GOT3 (cell line): Measurements from ENCODE around the gene PRR19.

Experiments
- DNase-seq: peaks from one replicate; lab custom pipeline; 2025; ENCODE audit warnings: mixed read lengths; lab: John Stamatoyannopoulos, UW

PRR19 gene

GRCh38 chr19:42295342-42295741 lies 6.6 kb upstream of the PRR19 start:
- DNase-seq, result no peak

GRCh38 chr19:42295831-42296525 lies 6.0 kb upstream of the PRR19 start:
- DNase-seq, result peak; percentile 23

DNA sequence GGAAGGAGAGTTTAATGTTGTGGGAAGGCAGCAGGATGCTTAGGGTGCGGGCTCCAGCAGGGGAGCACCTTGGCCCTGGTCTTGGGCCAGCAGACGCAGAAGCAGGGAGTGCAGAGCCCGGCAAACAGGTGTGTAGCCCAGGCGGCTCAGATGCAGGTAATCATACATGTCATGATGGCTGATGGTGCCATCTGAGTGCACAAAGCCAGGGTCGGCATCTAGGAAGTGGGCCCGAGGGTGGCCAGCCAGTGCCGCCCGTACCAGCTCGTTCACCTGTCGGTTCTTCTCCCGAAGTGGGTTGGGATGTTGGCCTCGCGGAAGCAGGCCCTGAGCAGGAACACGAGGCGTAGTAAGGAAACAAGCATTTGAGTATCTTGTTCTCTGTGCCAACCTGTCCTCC lies 4.9 kb upstream of the PRR19 start:
- no peak for DNase-seq

GRCh38 chr19:42303101-42303464 lies 1.2 kb downstream of the PRR19 start:
- no peak for DNase-seq

DNA sequence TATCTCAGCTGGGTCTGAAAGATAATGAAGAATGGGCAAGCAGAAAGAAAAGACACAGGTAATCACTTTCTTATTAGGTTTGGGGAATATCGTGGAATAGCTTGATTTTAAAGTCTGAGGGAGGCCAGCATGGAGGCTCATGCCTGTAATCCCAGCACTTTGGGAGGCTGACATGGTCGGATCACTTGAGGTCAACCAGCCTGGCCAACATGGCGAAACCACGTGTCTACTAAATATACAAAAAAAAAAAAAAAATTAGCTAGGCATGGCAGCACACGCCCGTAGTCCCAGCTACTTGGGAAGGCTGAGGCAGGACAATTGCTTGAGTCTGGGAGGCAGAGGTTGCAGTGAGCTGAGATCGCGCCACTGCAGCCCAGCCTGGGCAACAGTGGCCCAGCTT lies 1.9 kb downstream of the PRR19 start:
- no peak for DNase-seq

- DNase-seq, result no peak
Measured at GRCh38 chr19:42306646-42307045, 4.7 kb downstream of the PRR19 start.

- no peak for DNase-seq
Measured at GRCh38 chr19:42309686-42310085, 7.8 kb downstream of the PRR19 start.

GRCh38 chr19:42311657-42312056 lies 9.7 kb downstream of the PRR19 start:
- no peak for DNase-seq

- DNase-seq, result no peak
Measured at GRCh38 chr19:42312370-42312769, 10.4 kb downstream of the PRR19 start.

DNA sequence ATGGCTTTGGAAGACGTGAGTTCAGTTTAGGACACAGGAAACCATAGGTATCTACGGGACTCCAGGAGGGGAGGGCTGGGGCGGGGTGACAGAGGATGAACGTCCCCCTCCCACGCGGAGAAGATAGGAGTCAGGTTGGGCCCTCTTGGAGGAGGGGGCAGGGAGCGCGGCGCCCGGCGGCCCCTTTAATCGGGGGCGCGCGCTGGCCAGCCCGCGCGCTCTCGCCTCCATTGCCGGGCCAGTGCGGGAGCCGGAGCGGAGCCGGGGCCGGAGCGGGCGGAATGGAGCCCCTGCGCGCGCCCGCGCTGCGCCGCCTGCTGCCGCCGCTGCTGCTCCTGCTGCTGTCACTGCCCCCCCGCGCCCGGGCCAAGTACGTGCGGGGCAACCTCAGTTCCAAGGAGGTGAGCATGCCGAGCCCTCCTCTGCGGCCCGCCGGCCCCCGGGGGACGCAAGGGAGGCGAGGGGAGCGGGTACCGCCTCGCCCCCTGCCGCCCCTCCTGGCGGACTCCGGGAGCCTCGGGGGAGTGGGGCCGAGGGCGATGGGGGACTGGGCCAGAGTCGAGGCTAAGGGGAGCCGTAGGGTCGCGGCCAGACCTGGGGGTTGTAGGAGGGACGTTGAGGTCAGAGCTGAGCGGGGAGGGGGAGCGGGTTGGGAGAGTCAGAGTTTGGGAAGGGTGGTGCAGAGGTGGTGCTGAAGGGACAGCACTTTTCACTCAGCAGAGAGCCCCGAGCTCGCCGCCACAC lies 11.3 kb downstream of the PRR19 start, which contains the start of gene TMEM145:
Gene TMEM145 (plus strand): TSS at position 214 of the 744 bp plus-strand sequence. CDS start 68 bp downstream, at position 282.
- no peak for DNase-seq

DNA sequence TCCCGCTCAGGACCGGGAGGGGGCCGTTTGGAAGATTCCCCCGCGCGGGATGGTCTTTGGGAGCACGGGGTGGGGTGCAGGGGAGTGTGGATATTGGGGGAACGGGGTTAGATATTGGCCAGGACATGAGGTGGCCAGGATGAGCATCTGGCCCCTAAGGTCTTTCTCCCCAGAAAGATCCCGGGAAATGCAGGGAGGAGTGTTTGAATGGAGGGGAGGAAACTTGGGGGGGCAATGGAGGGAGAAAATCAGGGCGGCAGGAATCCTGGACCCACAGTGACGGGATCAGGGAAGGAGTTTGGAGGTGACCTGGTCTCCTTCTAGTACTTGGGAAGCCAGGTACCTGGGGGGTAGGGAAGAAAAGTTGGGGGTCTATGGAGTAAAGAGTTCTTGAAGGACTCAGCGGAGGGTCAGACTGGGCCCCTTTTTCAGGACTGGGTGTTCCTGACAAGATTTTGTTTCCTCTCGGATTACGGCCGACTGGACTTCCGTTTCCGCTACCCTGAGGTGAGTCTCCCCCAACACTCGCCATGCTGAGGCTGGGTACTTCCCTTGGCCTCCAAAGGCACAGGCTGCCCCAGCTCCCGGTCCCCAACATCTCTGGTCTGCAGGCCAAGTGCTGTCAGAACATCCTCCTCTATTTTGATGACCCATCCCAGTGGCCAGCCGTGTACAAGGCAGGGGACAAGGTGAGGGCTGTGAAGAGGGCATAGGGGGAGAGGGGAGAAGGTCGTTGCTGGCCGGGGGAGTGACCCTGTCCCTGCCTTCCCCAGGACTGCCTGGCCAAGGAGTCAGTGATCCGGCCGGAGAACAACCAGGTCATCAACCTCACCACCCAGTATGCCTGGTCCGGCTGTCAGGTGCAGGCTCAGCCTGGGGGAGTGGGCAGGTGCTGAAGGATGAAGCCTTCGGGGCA lies 12.2 kb downstream of the PRR19 start:
- no peak for DNase-seq

DNA sequence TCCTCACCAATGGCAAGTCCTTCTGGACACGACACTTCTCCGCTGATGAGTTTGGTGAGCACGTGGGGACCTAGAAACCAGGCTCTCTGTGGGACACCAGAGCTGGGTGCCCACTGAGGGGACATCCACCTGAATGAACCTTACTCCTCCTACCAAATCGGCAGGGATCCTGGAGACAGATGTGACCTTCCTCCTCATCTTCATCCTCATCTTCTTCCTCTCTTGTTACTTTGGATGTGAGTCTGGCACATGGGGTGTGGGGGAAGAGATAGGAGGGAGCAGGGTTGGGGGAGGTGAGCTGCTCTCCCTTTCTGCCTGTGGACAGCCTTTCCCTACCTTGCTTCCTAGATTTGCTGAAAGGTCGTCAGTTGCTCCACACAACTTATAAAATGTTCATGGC lies 13.1 kb downstream of the PRR19 start:
- no peak for DNase-seq

GRCh38 chr19:42316223-42317211 lies 14.6 kb downstream of the PRR19 start:
- no peak for DNase-seq

DNA sequence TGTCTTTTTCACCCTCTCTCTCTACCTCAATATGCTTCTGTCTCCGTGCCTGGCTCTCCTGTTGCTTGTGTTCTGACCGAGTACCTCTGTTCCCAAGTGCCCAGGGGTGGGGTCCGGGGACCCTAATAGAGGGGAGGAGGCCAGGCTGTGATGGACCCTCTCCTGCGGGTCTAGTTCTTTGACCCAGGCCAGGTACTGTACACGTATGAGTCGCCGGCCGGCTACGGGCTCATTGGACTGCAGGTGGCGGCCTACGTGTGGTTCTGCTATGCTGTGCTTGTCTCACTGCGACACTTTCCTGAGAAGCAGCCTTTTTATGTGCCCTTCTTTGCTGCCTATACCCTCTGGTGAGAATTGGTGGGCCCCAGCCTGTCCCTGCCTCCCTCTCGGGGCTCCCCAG lies 15.6 kb downstream of the PRR19 start:
- DNase-seq, result no peak

DNA sequence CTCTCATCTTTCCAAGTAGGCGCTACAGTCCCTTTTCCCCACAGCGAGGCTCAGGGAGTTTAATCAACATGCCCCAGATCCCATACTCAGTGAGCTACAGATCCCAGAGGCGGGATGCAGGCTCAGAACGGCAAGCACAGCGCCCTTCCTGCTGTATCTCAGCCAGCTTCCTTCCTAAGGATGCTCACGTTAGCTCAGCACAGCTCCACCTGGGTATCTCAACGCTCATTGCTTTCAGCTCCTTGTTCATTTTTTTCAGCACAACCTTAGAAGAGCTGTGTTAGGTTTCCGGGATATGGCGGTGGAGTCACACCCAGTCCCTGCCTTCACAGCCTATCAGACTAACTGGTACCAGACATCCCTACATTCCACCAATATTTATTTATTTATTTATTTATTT lies 20.4 kb downstream of the PRR19 start:
- DNase-seq, result no peak

DNA sequence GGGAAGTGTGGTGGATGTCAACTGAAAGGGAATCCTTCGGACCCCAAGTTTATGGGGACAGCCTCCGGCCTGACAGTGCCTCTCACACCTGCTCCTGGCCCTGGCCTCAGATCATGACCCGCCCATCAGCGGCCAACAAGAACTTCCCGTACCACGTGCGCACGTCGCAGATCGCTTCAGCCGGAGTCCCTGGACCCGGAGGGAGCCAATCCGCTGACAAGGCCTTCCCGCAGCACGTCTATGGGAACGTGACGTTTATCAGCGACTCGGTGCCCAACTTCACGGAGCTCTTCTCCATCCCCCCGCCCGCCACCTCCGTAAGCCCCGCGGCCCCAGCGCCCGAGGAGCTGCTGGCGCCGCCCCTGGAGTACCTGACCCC lies 21.5 kb downstream of the PRR19 start:
- DNase-seq, result no peak

DNA sequence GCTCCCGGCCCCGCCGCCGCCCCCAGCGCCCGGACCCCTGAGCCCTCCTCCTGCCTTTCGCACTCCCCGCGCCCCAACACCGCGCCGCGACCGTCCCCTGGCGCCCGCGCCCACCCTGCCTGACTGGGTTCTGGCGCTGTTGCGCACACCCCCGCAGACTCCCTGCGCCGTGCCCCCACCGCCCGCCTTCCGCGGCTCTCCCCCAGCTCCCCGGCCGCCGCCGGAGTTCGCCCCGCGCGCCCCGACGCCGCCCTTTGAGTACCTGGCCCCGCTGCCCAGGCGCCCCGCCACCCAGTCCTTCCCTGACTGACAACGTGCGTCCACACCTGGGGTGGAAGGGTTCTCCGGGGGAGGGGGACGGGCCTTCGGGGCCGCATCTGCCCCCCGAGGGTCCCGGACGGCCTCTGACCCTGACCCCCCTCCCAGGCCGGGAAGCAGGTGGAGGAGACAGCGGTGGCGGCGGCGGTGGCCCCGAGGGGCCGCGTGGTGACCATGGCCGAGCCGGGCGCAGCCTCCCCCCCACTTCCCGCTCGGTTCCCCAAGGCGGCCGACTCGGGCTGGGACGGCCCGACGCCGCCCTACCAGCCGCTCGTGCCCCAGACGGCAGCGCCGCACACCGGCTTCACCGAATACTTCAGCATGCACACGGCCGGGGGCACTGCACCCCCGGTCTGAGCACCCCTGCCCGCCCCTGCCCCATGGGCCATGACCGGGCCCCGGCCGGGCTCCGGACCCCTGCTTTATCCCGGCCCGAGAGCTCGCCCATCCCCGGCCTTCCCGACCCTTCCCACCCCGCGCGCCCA lies 22.1 kb downstream of the PRR19 start:
- no peak for DNase-seq

DNA sequence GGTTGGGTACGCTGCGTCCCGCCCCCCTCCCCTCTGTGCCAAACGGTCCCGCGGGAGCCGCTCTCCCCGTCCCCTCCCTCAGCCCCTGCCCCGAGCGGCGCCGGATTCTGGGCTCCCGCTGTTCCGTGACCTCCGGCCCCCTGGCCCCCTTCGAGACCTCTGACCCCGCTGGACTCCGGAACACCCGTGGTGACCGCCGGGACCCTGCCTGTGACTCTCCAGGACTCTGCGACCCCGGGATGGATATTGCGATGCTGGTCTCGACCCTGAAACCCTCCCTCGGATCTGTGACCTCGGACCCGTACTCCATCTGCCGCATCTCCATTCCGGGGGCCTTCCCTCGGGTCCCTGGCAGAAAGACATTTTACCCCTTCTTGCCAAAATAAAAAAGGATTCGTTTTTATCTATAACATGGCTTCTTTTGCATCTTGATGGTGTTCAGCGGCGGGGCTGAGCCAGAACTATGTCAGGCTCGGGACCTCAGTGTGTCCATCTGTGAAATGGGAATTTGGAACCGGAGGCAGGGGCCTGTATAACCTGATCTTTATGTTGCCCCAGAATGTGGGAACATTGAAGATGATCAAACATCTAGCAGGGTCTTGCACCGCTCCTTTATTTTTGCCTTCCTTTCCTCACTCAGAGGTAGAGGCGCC lies 22.8 kb downstream of the PRR19 start:
- DNase-seq, result no peak

- peak; percentile 90 for DNase-seq
Measured at GRCh38 chr19:42325308-42325895, 23.5 kb downstream of the PRR19 start, which contains the start of gene MEGF8. MEGF8 (plus strand) TSS chr19:42325635; CDS start chr19:42326244, 609 bp downstream.
